Stomach (tissue), 4 donors: Measurements from ENCODE around the gene SCAF4.

Experiments used
- CTCF ChIP-seq, 7 experiments: fragments of 450-650 bp in 4 of 7; fragments of 200-600 bp in 3 of 7; sonication (generic) in 3 of 7; IDR thresholded peaks; one replicate each; pipeline ENCODE4 v1.5.1; 2016 to 2019; ENCODE audit warnings: antibody characterized with exemption in 7 of 7, control low read depth in 2 of 7, mild to moderate bottlenecking in 1 of 7
- EP300 ChIP-seq: sonication (generic); formaldehyde crosslinking; IDR thresholded peaks from one replicate; pipeline ENCODE4 v1.6.1; 2017; ENCODE audit warnings: antibody characterized with exemption

DNA sequence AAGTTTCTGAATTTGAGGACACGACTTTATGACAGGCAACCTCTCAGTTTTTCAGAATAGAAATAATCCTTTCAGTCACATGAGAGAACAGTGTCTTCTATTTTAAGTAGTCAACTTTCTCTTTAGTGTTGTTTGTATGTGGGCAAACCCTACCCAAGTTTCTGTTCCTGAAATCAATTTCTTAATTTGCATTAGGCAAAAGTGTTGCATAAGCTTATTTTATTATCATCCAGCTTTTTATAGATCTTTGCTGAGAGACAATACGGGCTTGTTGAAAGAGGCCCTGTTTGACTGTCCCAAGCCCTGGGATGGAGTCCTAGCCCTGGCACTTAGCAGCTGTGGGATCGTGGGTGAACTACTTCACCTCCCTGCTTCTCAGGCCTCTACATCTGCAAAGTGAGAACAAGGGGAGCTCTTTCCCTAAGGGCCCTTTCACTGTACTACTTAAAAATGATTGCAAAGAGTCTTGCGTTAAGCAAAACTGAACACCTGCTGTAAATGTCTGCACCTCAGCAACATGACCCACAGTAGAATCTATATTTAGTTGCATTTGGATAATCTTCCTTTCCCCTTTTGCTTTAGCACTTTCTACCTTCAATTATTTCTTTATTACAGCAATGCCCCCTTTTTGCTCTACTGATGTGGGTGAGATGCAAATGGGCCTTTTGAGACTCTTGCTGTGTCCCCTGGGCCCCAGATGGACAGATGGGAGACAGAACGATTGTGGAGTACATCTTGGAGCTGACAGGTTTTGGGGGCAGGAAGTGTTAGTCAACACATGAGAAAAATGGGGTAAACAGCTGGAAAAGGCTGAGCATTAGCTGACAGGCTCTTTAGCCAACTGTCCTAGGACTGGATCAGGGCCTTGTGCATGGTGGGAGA, 41.0 kb upstream of the SCAF4 start:
- TF ChIP-seq CTCF (IDR thresholded peaks at IDR 0.05): no peak
- TF ChIP-seq EP300: no peak
